Endothelial cell of umbilical vein (primary cell): ENCODE measurements around the gene DCUN1D5. TPM values are rescaled to one million over a fixed set of nuclear protein-coding genes. Genes with fewer than 3 reads are reported as not detected.
A peak's percentile ranks its signal among the peaks of the same experiment; 100 is the strongest.

Source experiments
- BruUV-seq: library from RNA; stranded (reverse); fragments of 400-500 nt; replicated peaks from 2 replicates; lab custom pipeline; 2021; lab: Mats Ljungman, UMichigan
- CTCF ChIA-PET: fragments of 300-600, 350-600 bp; sonication (Branson Sonifier 250); formaldehyde crosslinking; loops from one replicate; lab custom pipeline; 2021; ENCODE audit warnings: antibody characterized with exemption, inconsistent platforms; lab: Charles Lee
- POLR2A ChIA-PET: fragments of 300-600, 350-600 bp; sonication (Branson Sonifier 250); formaldehyde crosslinking; loops from one replicate; lab custom pipeline; 2021; ENCODE audit warnings: antibody characterized with exemption, inconsistent platforms; lab: Charles Lee
- DNase-seq: peaks from one replicate; pipeline ENCODE4 v3.0.0-alpha.2; 2011; ENCODE audit warnings: low read depth, low spot score
- FAIRE-seq: peaks from 2 replicates; lab custom pipeline; 2011; peaks lifted over from hg19 to GRCh38; lab: Jason Lieb, UNC
- H2AFZ ChIP-seq: 2 replicates; pipeline ENCODE4 v1.6.0; 2012; ENCODE audit warnings: low read depth, low read length, control low read depth, inconsistent platforms
- H3K27ac ChIP-seq: 2 replicates; pipeline ENCODE4 v1.5.1; 2011; ENCODE audit warnings: low read depth, mild to moderate bottlenecking, control low read depth, low read length, moderate library complexity; ENCODE audit not compliant: insufficient read depth
- H3K27me3 ChIP-seq, 2 experiments: 2 replicates each; pipeline versions ENCODE4 v1.6.0 to v1.6.1; 2011; ENCODE audit warnings: low read length in 2 of 2, mixed read lengths in 1 of 2; ENCODE audit not compliant: control insufficient read depth in 2 of 2, insufficient read depth in 2 of 2
- H3K36me3 ChIP-seq, 2 experiments: 2 replicates in 1 of 2; 3 replicates in 1 of 2; pipeline ENCODE4 v1.5.1; 2011; ENCODE audit warnings: low read length in 2 of 2, mild to moderate bottlenecking in 1 of 2, moderate library complexity in 1 of 2; ENCODE audit not compliant: control insufficient read depth in 2 of 2, insufficient read depth in 2 of 2; ENCODE audit errors: extremely low read depth in 1 of 2
- H3K4me1 ChIP-seq: 3 replicates; pipeline ENCODE4 v1.5.1; 2011; ENCODE audit warnings: mild to moderate bottlenecking, low read length; ENCODE audit not compliant: control insufficient read depth, insufficient read depth; ENCODE audit errors: extremely low read depth
- H3K4me2 ChIP-seq: 2 replicates; pipeline ENCODE4 v1.6.1; 2011; ENCODE audit warnings: low read length, control low read depth, mixed read lengths; ENCODE audit not compliant: insufficient read depth
- H3K4me3 ChIP-seq, 3 experiments: fragments of 200-600 bp in 1 of 3; sonication (generic), shearing (Covaris generic) in 1 of 3; replicated peaks in 1 of 3; 2 replicates each; pipeline ENCODE4 v1.5.1; 2011 to 2016; ENCODE audit warnings: control low read depth in 3 of 3, low read length in 3 of 3, mild to moderate bottlenecking in 2 of 3, inconsistent platforms in 1 of 3, low read depth in 1 of 3, moderate library complexity in 1 of 3; ENCODE audit not compliant: insufficient read depth in 1 of 3
- H3K79me2 ChIP-seq: 2 replicates; pipeline ENCODE4 v1.6.0; 2012; ENCODE audit warnings: low read length, inconsistent platforms; ENCODE audit not compliant: control insufficient read depth, insufficient read depth
- H3K9ac ChIP-seq: replicated peaks from 2 replicates; pipeline ENCODE3; 2011; ENCODE audit warnings: low read length, control low read depth; ENCODE audit not compliant: insufficient read depth; ENCODE audit errors: extremely low read depth
- H3K9me1 ChIP-seq: replicated peaks from 3 replicates; pipeline ENCODE4 v1.6.0; 2011; ENCODE audit warnings: mild to moderate bottlenecking, low read length; ENCODE audit not compliant: control insufficient read depth, insufficient read depth; ENCODE audit errors: extremely low read depth
- H3K9me3 ChIP-seq: replicated peaks from 2 replicates; pipeline ENCODE4 v1.5.1; 2012; ENCODE audit warnings: low read length, inconsistent platforms; ENCODE audit not compliant: control insufficient read depth, insufficient read depth
- H4K20me1 ChIP-seq: replicated peaks from 2 replicates; pipeline ENCODE3; 2011; ENCODE audit warnings: mild to moderate bottlenecking, low read length; ENCODE audit not compliant: control insufficient read depth, insufficient read depth; ENCODE audit errors: extremely low read depth
- CTCF ChIP-seq, 2 donors: IDR thresholded peaks; 1 replicate in 1 of 2; 2 replicates in 1 of 2; pipeline ENCODE4 v1.5.1; 2011; ENCODE audit warnings: low read length in 2 of 2, mild to moderate bottlenecking in 2 of 2, moderate library complexity in 2 of 2, control low read depth in 1 of 2, inconsistent platforms in 1 of 2, low read depth in 1 of 2; ENCODE audit not compliant: insufficient read depth in 1 of 2; ENCODE audit errors: extremely low read depth in 1 of 2
- EZH2 ChIP-seq: IDR thresholded peaks from 2 replicates; pipeline ENCODE4 v1.6.1; 2012; ENCODE audit warnings: borderline replicate concordance, low read depth, mild to moderate bottlenecking, moderate library complexity, low read length, inconsistent platforms; ENCODE audit not compliant: severe bottlenecking
- FOS ChIP-seq: IDR thresholded peaks from 2 replicates; pipeline ENCODE4 v1.6.1; 2011; ENCODE audit warnings: mild to moderate bottlenecking, low read length, moderate library complexity, borderline replicate concordance; ENCODE audit not compliant: insufficient read depth
- GATA2 ChIP-seq: IDR thresholded peaks from 2 replicates; pipeline ENCODE4 v1.7.0; 2011; ENCODE audit warnings: low read depth, mild to moderate bottlenecking, moderate library complexity, mixed read lengths, low read length; ENCODE audit not compliant: insufficient read length, insufficient read depth
- JUN ChIP-seq: IDR thresholded peaks from 2 replicates; pipeline ENCODE4 v1.6.1; 2011; ENCODE audit warnings: borderline replicate concordance, low read depth; ENCODE audit not compliant: insufficient read length, insufficient read depth
- MAX ChIP-seq: IDR thresholded peaks from 2 replicates; pipeline ENCODE4 v1.6.1; 2011; ENCODE audit not compliant: insufficient read depth, insufficient read length
- MYC ChIP-seq: IDR thresholded peaks from one replicate; pipeline ENCODE4 v1.6.1; 2011; ENCODE audit warnings: mild to moderate bottlenecking, low read depth, low read length
- POLR2A ChIP-seq: IDR thresholded peaks from 2 replicates; pipeline ENCODE4 v1.6.1; 2012; ENCODE audit warnings: low read depth, mild to moderate bottlenecking, control low read depth, low read length
- POLR2AphosphoS5 ChIP-seq: IDR thresholded peaks from 2 replicates; pipeline ENCODE4 v1.6.1; 2012; ENCODE audit warnings: low read depth, mild to moderate bottlenecking, control low read depth, low read length, moderate library complexity; ENCODE audit not compliant: insufficient read depth
- dilution Hi-C: fragments of 300-500 bp; cut with MboI; formaldehyde crosslinking; loops from one replicate; pipeline ENCODE4 v1.15.0; 2019; ENCODE audit warnings: low sequenced_read_pairs; ENCODE audit not compliant: extremely low pct_ligation_motif_present
- intact Hi-C: fragments of 100-400 bp; cut with micrococcal nuclease; formaldehyde crosslinking; loops from one replicate; pipeline ENCODE4 v1.10.0; 2022
- polyA plus RNA-seq, 4 experiments: library from polyadenylated mRNA; depleted of rRNA in 3 of 4; stranded (reverse) in 3 of 4; unstranded in 1 of 4; fragments of >200 nt; gene quantifications; 2 replicates each; pipeline versions ENCODE4 v1.2.1 to v1.2.3, GENCODE V29; 2011 to 2012; ENCODE audit warnings: missing spikeins in 1 of 4
- total RNA-seq: library from RNA; stranded (reverse); gene quantifications from 2 replicates; pipeline ENCODE4 v1.2.3, GENCODE V29; 2021

DCUN1D5 gene
- total and polyA plus RNA-seq, 2 donors (not counting 3 experiments of a cell fraction or from before 2014, with no cell fraction given): 32.9 to 49.8 TPM

- CTCF ChIA-PET: interaction anchor here (0.7 to 2.8 kb wide), 9 partner anchors 10 to 321 kb away, joined by 3 to 64 read pairs (median 6); no protein-coding TSS in a partner anchor
- no peaks in the 10 kb centered on the region for H4K20me1 ChIP-seq
- H3K9me1 ChIP-seq: no peaks in the 10 kb centered on the region
- no peaks in the 10 kb centered on the region for H3K79me2 ChIP-seq
- H3K27ac ChIP-seq: no peak overlapping the region
- H3K4me1 ChIP-seq: no peaks in the 10 kb centered on the region
- no peaks in the 10 kb centered on the region for H3K9me3 ChIP-seq
- peak; percentile 54 for DNase-seq
- H3K36me3 ChIP-seq: peaks cover 0 to 6% of the 10 kb centered on the region in 2 experiments
- peak; percentile 65 for FAIRE-seq
- no peak overlapping the region for H3K4me3 ChIP-seq
- intact Hi-C loops (loop anchor here (1.0 to 2.0 kb wide), 6 partner anchors 19 to 322 kb away; no protein-coding TSS in a partner anchor), dilution Hi-C loops (no loop called here)
- POLR2A ChIA-PET: no interaction called here
- peak; percentile 43 to 45 for TF ChIP-seq CTCF (IDR thresholded peaks at IDR 0.05; ENCODE audit: extremely low read depth in 1 of 2, insufficient read depth in 1 of 2, low read depth in 1 of 2, low read length in 2 of 2)
- TF ChIP-seq POLR2AphosphoS5: no peak
- BruUV-seq: no TSS peak
- no peaks in the 10 kb centered on the region for H3K27me3 ChIP-seq
- H3K9ac ChIP-seq: no peak overlapping the region
- H2AFZ ChIP-seq: no peak overlapping the region
- no peak overlapping the region for H3K4me2 ChIP-seq
Observed at GRCh38 chr11:103055221-103055890, 36.6 kb downstream of the DCUN1D5 start.

GRCh38 chr11:103053997-103054396, 38.0 kb downstream of the DCUN1D5 start:
- no peaks in the 10 kb centered on the region for H3K9me1 ChIP-seq
- no peaks in the 10 kb centered on the region for H4K20me1 ChIP-seq
- no peak overlapping the region for H3K27ac ChIP-seq
- no peak for FAIRE-seq
- BruUV-seq: no TSS peak
- H3K79me2 ChIP-seq: no peaks in the 10 kb centered on the region
- H3K36me3 ChIP-seq: no peaks in the 10 kb centered on the region
- DNase-seq: no peak
- no peak overlapping the region for H3K9ac ChIP-seq
- no peak for TF ChIP-seq EZH2
- TF ChIP-seq POLR2AphosphoS5: no peak
- no peak for TF ChIP-seq JUN
- TF ChIP-seq MYC: no peak
- no peak for TF ChIP-seq GATA2
- no peak for TF ChIP-seq CTCF (IDR thresholded peaks at IDR 0.05; ENCODE audit: extremely low read depth in 1 of 2, insufficient read depth in 1 of 2, low read depth in 1 of 2, low read length in 2 of 2)
- TF ChIP-seq POLR2A: no peak
- TF ChIP-seq FOS: no peak
- TF ChIP-seq MAX: no peak
- no peak overlapping the region for H3K4me3 ChIP-seq
- H3K9me3 ChIP-seq: no peaks in the 10 kb centered on the region
- H3K4me1 ChIP-seq: no peaks in the 10 kb centered on the region
- POLR2A ChIA-PET: no interaction called here
- CTCF ChIA-PET: interaction anchor here (1.1 to 1.6 kb wide), 2 partner anchors 113 to 139 kb away, joined by 17 to 58 read pairs; no protein-coding TSS in a partner anchor
- intact Hi-C loops: loop anchor here (2.0 kb wide), 1 partner anchor 259 kb away; no protein-coding TSS in a partner anchor
- H3K4me2 ChIP-seq: no peak overlapping the region
- no peak overlapping the region for H2AFZ ChIP-seq
- dilution Hi-C loops: no loop called here
- H3K27me3 ChIP-seq: no peaks in the 10 kb centered on the region
